GM10266 (cell line): Measurements from ENCODE around the gene MAP4K3.

Experiments used
- DNase-seq: peaks from one replicate; pipeline ENCODE4 v3.0.0; 2012; ENCODE audit errors: extremely low spot score
- TF ChIP-seq, protein P1 (sequence below): IDR thresholded peaks from 2 replicates; pipeline ENCODE4 v1.5.1; 2012; ENCODE audit warnings: mild to moderate bottlenecking, low read depth; ENCODE audit not compliant: control insufficient read depth, insufficient read depth; ENCODE audit errors: missing control alignments

The MAP4K3 gene

DNA sequence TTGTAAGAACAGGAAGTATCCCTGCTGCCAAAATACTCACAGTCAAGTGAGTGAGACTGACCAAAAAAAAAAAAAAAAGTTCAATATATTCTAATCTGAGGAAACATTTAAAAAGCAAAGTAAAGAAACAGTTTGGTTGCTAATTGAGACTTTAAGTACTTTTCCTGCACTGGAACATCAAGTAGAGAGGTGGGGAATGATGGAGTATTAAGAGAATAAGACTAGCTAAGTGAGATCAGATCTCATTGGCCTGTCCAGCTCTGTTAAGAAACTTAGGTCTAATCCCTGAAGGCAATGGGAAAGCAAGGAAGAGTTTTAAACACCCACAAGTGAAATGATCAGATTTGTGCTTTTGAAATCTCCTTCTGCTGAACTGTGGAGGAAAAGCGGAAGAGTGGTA is 27.8 kb upstream of the MAP4K3 start:
- TF ChIP-seq, protein P1, sequence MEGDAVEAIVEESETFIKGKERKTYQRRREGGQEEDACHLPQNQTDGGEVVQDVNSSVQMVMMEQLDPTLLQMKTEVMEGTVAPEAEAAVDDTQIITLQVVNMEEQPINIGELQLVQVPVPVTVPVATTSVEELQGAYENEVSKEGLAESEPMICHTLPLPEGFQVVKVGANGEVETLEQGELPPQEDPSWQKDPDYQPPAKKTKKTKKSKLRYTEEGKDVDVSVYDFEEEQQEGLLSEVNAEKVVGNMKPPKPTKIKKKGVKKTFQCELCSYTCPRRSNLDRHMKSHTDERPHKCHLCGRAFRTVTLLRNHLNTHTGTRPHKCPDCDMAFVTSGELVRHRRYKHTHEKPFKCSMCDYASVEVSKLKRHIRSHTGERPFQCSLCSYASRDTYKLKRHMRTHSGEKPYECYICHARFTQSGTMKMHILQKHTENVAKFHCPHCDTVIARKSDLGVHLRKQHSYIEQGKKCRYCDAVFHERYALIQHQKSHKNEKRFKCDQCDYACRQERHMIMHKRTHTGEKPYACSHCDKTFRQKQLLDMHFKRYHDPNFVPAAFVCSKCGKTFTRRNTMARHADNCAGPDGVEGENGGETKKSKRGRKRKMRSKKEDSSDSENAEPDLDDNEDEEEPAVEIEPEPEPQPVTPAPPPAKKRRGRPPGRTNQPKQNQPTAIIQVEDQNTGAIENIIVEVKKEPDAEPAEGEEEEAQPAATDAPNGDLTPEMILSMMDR: no peak
- no peak for DNase-seq

GRCh38 chr2:39455826-39456225 is 18.7 kb upstream of the MAP4K3 start:
- TF ChIP-seq, protein P1: no peak
- no peak for DNase-seq

- DNase-seq: no peak
- TF ChIP-seq, protein P1: no peak
Observed at GRCh38 chr2:39452396-39452795, 15.3 kb upstream of the MAP4K3 start.

DNA sequence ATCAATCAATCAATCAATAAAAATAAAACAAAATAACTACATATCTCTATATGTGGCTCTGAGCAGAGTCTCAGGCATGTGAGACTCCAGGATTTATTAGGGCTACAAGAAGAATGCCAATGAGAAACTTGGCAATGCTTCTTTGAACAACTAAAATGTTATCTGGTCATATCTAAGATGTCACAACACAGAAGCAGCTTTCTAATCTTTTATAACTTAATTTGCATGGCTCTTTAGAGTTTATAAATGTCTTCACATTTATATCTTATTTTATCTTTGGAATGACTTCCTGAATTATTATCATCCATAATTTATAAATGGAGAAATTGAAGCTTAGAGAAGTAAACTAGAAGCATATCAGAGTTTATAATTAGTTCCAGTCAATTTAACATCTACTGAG is 14.9 kb upstream of the MAP4K3 start:
- no peak for DNase-seq
- TF ChIP-seq, protein P1: no peak

DNA sequence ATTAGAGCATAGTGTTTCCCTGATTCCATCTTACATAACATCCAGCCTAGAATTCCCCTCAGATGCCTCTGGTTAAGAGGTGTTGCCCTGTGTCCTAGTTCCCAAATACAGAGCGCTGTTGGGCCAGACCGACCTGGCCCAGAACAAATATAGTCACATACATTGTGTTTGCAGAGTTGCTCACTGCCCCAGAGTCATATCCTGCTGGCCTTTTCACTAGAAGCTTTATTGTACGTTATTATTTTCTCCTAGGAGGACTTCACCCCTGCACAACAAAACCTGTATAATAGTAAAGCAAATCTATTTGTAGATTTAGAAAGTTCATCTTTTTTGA is 11.1 kb upstream of the MAP4K3 start:
- no peak for DNase-seq
- TF ChIP-seq, protein P1: no peak

DNA sequence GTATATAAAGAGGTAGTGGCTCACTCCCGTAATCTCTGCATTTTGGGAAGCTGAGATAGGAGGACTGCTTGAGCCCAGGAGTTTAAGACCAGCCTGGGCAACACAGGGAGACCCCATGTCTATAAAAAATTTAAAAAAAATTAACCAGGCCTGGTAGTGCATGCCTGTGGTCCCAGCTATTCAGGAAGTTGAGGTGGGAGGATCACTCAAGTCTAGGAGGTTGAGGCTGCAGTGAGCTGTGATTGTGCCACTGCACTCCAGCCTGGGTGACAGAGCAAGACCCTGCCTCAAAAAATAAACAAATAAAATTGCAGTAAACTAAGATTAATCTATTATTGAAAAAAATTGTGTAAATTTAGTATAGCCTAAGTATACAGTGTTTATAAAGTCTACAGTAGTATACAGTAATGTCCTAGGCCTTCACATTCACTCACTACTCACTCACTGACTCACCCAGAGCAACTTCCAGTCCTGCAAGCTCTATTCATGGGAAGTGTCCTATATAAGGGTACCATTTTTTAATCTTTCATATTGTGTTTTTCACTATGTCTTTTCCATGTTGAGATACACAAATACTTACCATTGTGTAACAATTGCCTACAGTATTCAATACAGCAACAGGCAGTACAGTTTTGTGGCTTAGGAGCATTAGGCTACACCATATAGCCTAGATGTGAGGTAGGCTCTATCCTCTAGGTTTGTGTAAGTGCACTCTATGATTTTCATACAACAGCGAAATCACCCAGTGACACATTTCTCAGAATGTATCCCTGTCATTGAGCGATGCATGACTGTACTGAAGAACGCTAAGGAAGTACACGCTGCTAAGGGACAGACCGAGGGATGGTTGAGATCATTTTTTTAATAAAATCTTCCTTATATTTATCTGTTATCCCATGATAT is 10.4 kb upstream of the MAP4K3 start:
- no peak for DNase-seq

DNA sequence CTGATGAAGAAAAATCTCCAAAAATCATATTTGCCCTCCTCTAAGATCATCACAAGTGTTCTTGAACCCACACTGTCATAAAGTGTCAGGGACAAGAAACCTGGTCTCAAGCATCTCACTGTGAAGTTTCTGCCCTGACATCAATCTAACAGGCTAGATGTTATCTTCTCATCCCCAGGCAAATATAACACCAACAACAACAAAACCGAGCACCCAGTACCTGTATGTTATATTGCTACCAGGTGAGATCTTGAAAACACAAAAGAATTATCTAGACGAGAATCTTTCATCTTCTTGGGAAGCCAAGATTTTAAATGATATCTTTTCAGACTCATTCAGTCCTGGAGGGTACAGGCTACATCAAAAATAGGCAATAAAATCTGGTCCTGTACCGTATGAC is 8.8 kb upstream of the MAP4K3 start:
- TF ChIP-seq, protein P1: no peak
- no peak for DNase-seq

More for the DNA sequence above, 10.4 kb upstream of the MAP4K3 start:
- TF ChIP-seq, protein P1: no peak
